T-helper 17 cell (primary cell): ENCODE measurements around the gene GNA15. TPM values are rescaled to one million over a fixed set of nuclear protein-coding genes. Genes with fewer than 3 reads are reported as not detected.
A peak's percentile ranks its signal among the peaks of the same experiment; 100 is the strongest.

Experiments
- ATAC-seq: fragments of 150-1000 bp; cut with Tn5 transposase; 2 replicates; pipeline ENCODE4 v1.10.0; 2021; ENCODE audit warnings: mild to moderate bottlenecking, moderate library complexity
- DNase-seq, 3 donors: peaks; one replicate each; pipeline versions ENCODE4 v3.0.0 to v3.0.0-alpha.2; 2020 to 2021
- H3K9me3 ChIP-seq: one replicate; pipeline ENCODE4 v1.7.0; 2013; ENCODE audit warnings: low read length, mild to moderate bottlenecking; ENCODE audit not compliant: control insufficient read depth, poor library complexity, severe bottlenecking
- H3K27ac Mint-ChIP-seq: one replicate; pipeline ENCODE4 v1.8.0; 2022; ENCODE audit warnings: mild to moderate bottlenecking, moderate library complexity, mixed read lengths
- H3K27me3 Mint-ChIP-seq: one replicate; pipeline ENCODE4 v1.8.0; 2022; ENCODE audit warnings: mixed read lengths
- H3K36me3 Mint-ChIP-seq: one replicate; pipeline ENCODE4 v1.8.0; 2022; ENCODE audit warnings: low read depth, mixed read lengths
- H3K4me1 Mint-ChIP-seq: one replicate; pipeline ENCODE4 v1.8.0; 2022; ENCODE audit warnings: mild to moderate bottlenecking, mixed read lengths
- H3K4me3 Mint-ChIP-seq: one replicate; pipeline ENCODE4 v1.8.0; 2022; ENCODE audit warnings: mild to moderate bottlenecking, moderate library complexity, mixed read lengths
- total RNA-seq, 4 donors: library from RNA in 2 of 4; stranded (reverse) in 2 of 4; gene quantifications; one replicate each; pipeline ENCODE4 v1.2.3 and lab custom pipeline; 2022 to 2026

GNA15 gene
- total RNA-seq, 2 donors from 2014 or later: 28.7 to 54.1 TPM

DNA sequence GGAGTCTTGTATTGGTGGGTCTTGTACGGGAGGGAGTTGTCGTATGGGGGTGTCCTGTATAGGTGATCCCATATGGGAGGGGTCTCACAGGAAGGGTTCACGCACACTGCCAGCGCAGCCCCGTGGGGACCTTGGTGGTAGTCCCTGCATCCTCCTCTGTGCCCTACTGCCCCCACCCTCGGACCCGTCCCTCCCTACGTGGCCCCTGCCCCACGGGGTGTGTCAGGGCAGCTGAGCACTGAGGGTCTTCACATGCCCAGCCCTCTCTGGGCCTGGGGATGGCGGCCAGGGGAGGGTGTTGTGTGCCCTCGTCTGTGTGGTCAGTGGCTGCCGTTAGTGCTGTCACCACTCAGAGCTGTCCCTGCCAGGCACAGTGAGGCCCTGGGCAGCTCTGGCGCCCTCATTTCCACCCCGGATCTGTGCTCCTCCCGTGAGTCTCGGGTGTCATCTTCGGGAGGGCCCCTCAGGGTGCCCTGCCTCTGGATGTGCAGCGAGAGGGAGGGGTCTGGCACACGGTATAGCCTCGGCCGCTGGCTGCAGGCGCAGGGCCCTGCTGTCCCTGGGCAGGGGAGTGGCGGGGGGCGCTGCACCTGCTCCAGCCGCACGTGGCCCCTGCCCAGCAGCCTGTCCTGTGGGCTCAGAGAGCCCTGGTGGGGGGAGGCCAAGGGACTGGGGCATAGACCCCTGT is 16.0 kb upstream of the GNA15 start:
- Mint-ChIP-seq H3K36me3 (no peaks in the 10 kb centered on the region), H3K4me3 (no peak overlapping the region), H3K27ac (no peak overlapping the region), H3K27me3 (no peaks in the 10 kb centered on the region), H3K4me1 (no peaks in the 10 kb centered on the region)
- no peaks in the 10 kb centered on the region for H3K9me3 ChIP-seq
- no peak for DNase-seq
- ATAC-seq: no peak

GRCh38 chr19:3120611-3121276 is 15.1 kb upstream of the GNA15 start:
- H3K36me3 Mint-ChIP-seq: no peaks in the 10 kb centered on the region
- H3K27ac Mint-ChIP-seq: no peak overlapping the region
- H3K4me1 Mint-ChIP-seq: no peaks in the 10 kb centered on the region
- H3K27me3 Mint-ChIP-seq: no peaks in the 10 kb centered on the region
- DNase-seq (no peak), ATAC-seq (no peak)
- no peaks in the 10 kb centered on the region for H3K9me3 ChIP-seq
- no peak overlapping the region for H3K4me3 Mint-ChIP-seq

DNA sequence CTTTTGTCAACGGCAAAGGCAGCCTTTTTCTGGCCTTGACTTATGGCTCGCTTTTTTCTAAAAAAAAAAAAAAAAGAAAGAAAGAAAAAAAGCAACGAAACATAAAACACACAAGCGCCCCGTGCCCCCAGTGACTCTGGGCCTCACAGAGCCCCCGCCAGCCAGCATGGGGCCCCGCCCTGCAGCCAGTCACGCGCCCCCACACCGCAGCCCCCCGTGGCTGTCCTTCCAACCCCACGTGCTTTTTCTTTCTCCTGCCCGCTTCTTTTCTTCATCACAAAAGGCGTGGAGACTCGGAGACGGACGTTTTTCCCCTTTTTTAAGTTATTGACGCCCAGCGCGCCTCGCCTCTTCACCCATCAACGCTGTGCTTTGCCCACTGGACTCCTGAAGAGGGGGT is 14.4 kb upstream of the GNA15 start:
- H3K36me3 Mint-ChIP-seq: no peaks in the 10 kb centered on the region
- no peak for ATAC-seq
- no peaks in the 10 kb centered on the region for H3K9me3 ChIP-seq
- H3K27me3 Mint-ChIP-seq: no peaks in the 10 kb centered on the region
- DNase-seq: no peak
- H3K4me3 Mint-ChIP-seq: no peak overlapping the region
- H3K27ac Mint-ChIP-seq: peak overlapping the region; percentile 43
- H3K4me1 Mint-ChIP-seq: peaks cover 2% of the 10 kb centered on the region

DNA sequence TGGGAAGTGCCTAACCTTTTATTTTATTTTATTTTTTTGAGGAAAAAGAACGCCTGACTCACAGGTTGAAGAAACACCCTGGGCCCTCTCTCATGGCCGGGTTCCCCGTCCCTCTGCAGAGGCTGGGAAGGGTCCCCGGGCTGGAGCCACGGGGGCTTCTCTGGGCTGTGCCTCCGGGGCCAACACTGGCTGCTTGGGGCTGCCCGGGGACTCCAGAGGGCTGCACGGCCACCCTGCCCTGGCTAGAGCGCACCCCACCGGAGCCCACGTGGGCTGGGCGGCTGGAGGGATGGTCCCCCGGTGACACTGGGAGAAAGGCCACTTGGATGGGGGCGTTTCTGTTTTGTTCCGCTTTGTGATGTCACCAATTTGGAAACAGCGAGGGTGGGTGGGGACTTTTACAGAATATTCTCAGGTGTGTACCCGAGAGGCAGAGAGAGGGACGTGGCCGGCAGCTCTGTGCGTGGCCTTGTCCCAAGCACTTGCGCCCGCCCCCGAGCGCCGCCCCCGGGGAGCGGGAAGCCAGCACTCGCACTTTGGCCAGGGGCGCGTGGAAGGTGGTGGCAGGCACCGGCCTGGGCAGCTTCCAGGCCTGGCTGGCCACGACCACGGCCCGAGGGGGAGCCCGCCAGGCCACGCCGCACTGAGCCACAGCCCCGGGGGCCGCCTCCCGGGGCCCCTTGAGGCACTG is 13.9 kb upstream of the GNA15 start:
- Mint-ChIP-seq H3K27me3 (no peaks in the 10 kb centered on the region), H3K4me3 (no peak overlapping the region), H3K4me1 (peaks cover 2% of the 10 kb centered on the region), H3K27ac (peak overlapping the region; percentile 43), H3K36me3 (no peaks in the 10 kb centered on the region)
- ATAC-seq (no peak), DNase-seq (no peak)
- no peaks in the 10 kb centered on the region for H3K9me3 ChIP-seq

- DNase-seq (no peak), ATAC-seq (no peak)
- Mint-ChIP-seq H3K4me3 (no peak overlapping the region), H3K27ac (no peak overlapping the region), H3K4me1 (peaks cover 2% of the 10 kb centered on the region), H3K27me3 (no peaks in the 10 kb centered on the region), H3K36me3 (no peaks in the 10 kb centered on the region)
- H3K9me3 ChIP-seq: no peaks in the 10 kb centered on the region
Observed at GRCh38 chr19:3122512-3122870, 13.3 kb upstream of the GNA15 start.

- H3K4me3 Mint-ChIP-seq: no peak overlapping the region
- no peaks in the 10 kb centered on the region for H3K36me3 Mint-ChIP-seq
- no peak for ATAC-seq
- H3K9me3 ChIP-seq: no peaks in the 10 kb centered on the region
- peaks cover 2% of the 10 kb centered on the region for H3K4me1 Mint-ChIP-seq
- no peak overlapping the region for H3K27ac Mint-ChIP-seq
- DNase-seq: no peak
- no peaks in the 10 kb centered on the region for H3K27me3 Mint-ChIP-seq
Observed at GRCh38 chr19:3123088-3123721, 12.6 kb upstream of the GNA15 start.

- no peaks in the 10 kb centered on the region for H3K9me3 ChIP-seq
- no peaks in the 10 kb centered on the region for H3K27me3 Mint-ChIP-seq
- no peak for ATAC-seq
- no peak for DNase-seq
- no peaks in the 10 kb centered on the region for H3K36me3 Mint-ChIP-seq
- H3K4me1 Mint-ChIP-seq: peaks cover 3% of the 10 kb centered on the region
- no peak overlapping the region for H3K27ac Mint-ChIP-seq
- no peak overlapping the region for H3K4me3 Mint-ChIP-seq
Observed at GRCh38 chr19:3123956-3124355, 11.9 kb upstream of the GNA15 start.

- DNase-seq (no peak), ATAC-seq (no peak)
- Mint-ChIP-seq H3K4me1 (peaks cover 6% of the 10 kb centered on the region), H3K4me3 (no peak overlapping the region), H3K27ac (no peak overlapping the region), H3K36me3 (no peaks in the 10 kb centered on the region), H3K27me3 (no peaks in the 10 kb centered on the region)
- H3K9me3 ChIP-seq: no peaks in the 10 kb centered on the region
Observed at GRCh38 chr19:3124630-3125029, 11.2 kb upstream of the GNA15 start.

DNA sequence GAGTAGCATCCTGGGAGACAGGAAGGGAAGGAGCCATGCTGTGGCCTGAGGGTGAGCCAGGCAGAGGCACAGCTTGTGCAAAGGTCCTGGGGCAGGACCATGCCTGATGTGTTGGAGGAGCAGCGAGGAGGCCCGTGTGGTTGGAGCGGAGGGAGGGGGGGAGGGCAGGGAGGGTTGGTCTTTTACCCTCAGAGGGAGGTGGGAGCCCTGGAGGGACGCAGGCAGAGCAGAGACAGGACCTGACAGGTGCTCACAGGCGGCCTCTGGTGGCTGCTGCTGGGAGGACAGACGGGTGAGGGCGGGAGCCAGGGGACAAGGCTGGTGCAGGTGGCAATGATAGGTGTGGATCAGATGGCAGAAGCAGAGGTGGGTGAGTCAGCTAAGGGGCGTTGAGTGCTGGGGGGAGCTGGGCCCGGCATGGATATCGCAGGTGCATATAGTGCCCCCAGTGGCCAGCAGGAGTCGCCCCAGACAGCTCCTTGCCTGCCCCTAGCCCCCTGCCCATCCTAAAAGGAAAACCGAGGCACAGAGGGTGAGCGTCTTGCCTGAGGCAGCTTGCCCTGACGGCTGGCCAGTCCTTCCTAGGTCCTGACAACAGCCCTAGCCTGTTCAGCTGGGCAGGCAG is 9.8 kb upstream of the GNA15 start:
- Mint-ChIP-seq H3K27me3 (no peaks in the 10 kb centered on the region), H3K27ac (no peak overlapping the region)

DNA sequence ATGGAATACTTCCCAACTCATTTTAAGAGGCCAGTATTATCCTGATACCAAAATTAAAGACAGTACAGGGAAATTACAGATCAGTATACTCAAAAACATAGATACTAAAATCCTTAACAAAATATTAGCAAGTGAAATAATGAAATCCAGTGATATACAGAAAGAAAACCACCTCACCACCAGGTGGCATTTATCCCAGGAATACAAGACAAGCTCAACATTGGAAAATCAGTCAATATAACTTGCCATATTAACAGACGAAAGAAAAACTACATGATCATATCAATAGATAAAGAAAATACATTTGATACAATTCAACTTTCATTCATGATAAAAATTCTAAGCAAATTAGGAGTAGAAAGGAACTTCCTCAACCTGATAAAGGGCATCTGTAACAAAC is 6.7 kb upstream of the GNA15 start:
- H3K4me1 Mint-ChIP-seq: peaks cover 20% of the 10 kb centered on the region
- peak overlapping the region; percentile 62 for H3K27ac Mint-ChIP-seq
- DNase-seq (no peak), ATAC-seq (no peak)
- no peaks in the 10 kb centered on the region for H3K27me3 Mint-ChIP-seq
- H3K9me3 ChIP-seq: no peaks in the 10 kb centered on the region
- H3K36me3 Mint-ChIP-seq: no peaks in the 10 kb centered on the region
- H3K4me3 Mint-ChIP-seq: no peak overlapping the region

More for the DNA sequence above, 9.8 kb upstream of the GNA15 start:
- Mint-ChIP-seq H3K4me1 (peaks cover 6% of the 10 kb centered on the region), H3K36me3 (no peaks in the 10 kb centered on the region), H3K4me3 (no peak overlapping the region)
- DNase-seq (peak; percentile 57 to 76 (median 59)), ATAC-seq (peak; percentile 91)
- no peaks in the 10 kb centered on the region for H3K9me3 ChIP-seq

GRCh38 chr19:3131168-3131567 is 4.7 kb upstream of the GNA15 start:
- Mint-ChIP-seq H3K27ac (peak overlapping the region; percentile 43), H3K36me3 (no peaks in the 10 kb centered on the region), H3K4me3 (peak overlapping the region; percentile 47), H3K4me1 (peaks cover 18% of the 10 kb centered on the region), H3K27me3 (no peaks in the 10 kb centered on the region)
- no peaks in the 10 kb centered on the region for H3K9me3 ChIP-seq
- no peak for DNase-seq
- no peak for ATAC-seq

- H3K9me3 ChIP-seq: no peaks in the 10 kb centered on the region
- ATAC-seq (peak; percentile 93), DNase-seq (peak; percentile 62 to 77 (median 68))
- peak overlapping the region; percentile 96 for H3K27ac Mint-ChIP-seq
- H3K36me3 Mint-ChIP-seq: no peaks in the 10 kb centered on the region
- peak overlapping the region; percentile 83 for H3K4me3 Mint-ChIP-seq
- H3K4me1 Mint-ChIP-seq: peaks cover 22% of the 10 kb centered on the region
- no peaks in the 10 kb centered on the region for H3K27me3 Mint-ChIP-seq
Observed at GRCh38 chr19:3132971-3133792, 2.7 kb upstream of the GNA15 start.
